Activated CD8-positive, alpha-beta memory T cell treated with anti-CD3 and anti-CD28 coated beads, Interleukin-2, amount 50 U/mL, for 1 hour (primary cell): Measurements from ENCODE around the gene ZMYND10.

Experiments
- DNase-seq: peaks from one replicate; pipeline ENCODE4 v3.0.0-alpha.2; 2020; ENCODE audit errors: extremely low read depth

Gene ZMYND10

GRCh38 chr3:50371133-50371685 lies 25.7 kb upstream of the ZMYND10 start:
- no peak for DNase-seq

DNA sequence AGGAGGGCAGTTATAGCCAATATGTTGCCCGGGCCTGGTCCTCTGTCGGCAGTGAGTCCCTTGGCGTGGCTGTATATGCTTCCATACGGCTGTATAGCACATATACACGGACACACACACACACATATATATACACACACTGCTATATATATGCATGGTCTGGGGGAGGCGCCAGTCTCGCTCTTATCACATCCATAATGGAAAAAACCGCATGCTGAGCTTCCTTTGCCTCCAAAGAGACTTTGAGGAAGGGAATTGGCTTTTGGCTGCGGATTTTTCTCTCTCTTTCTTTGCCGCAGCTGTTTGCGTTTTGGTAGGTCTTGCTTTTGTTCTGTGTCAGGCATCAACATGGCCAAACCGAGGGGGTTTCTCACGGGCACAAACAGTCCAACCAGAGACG lies 25.1 kb upstream of the ZMYND10 start:
- no peak for DNase-seq

DNA sequence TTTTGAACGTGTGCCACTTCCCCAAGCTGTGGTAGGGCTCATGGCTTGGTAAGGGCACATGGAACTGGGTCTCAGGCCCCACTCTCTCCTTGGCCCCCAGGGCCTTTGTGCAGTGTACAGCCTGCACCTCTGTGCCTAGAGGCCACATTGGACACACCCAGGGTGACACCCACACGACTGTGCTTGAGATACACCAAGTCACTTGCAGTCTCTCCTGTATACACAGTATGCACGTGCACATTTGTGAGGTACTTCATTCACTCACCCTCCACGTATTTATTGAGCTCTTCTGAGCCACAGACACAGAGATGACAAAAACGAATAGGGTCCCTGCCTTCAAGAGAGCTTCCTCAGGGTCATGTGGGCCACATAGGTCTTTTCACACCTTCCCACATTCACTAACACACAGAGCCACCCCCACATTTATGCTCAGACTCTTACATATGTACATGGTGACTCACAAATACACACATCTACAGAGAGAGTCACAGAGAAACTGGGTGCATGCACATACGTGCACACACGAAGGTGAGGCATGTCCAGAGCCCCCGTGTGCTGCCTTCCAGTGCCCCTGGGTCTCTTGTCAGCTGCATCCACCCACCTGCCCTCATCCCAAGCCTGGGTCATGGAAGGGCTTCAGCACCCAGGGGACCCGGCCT lies 23.6 kb upstream of the ZMYND10 start:
- no peak for DNase-seq

DNA sequence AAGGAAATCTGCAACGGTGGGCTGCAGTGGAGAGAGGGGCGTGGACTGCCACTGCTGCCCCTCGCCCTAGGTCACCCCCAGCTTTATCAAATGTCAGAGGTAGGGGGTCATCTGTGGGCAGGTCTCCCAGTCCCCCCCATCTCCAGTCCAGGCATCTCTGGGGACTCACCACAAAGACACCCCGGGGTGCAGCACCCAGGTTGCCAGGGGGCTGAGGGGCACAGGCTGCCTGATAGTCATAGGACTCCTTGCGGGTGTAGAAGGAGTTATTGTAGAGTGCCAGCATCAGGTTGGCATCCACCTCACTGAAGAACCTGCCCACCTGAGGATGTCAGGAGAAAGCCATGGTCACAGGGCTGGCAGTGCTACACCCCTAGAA lies 20.3 kb upstream of the ZMYND10 start:
- DNase-seq: no peak

DNA sequence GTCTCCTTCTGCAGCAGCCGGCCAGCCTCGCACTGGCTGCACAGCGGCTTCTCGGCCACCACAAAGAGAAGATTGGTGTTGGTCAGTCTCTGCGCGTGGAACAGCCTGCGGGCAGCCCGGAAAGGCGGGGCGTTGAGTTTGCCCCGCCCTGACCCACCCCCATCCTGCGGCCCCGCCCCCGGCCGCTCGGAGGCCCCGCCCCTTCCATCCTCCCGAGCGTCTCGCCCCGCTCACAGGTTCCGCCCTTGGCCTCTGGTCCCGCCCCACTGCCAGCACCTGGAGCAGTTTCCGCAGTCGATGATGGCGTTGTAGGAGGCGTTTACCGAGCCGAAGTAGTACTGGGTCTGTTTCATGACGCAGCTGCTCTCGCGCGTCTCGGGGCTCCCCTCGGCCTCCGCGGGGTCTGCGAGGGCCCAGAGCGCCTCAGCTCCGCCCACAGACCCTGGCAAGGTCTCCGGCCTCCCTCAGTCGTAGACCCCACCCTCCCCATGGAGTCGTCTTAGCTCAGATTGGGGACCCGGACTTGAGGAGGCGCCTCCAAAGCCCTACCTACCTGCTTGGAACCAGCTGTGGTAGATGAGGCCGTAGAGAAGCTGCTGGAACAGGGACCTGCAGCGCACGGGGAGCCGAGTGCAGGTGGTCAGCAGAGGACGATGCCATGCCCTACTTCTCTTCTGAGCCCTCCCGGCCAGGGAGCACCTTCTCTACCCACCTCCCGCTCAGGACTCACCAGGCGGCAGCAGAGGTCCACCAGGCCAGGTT lies 19.7 kb upstream of the ZMYND10 start:
- peak; percentile 91 for DNase-seq

DNA sequence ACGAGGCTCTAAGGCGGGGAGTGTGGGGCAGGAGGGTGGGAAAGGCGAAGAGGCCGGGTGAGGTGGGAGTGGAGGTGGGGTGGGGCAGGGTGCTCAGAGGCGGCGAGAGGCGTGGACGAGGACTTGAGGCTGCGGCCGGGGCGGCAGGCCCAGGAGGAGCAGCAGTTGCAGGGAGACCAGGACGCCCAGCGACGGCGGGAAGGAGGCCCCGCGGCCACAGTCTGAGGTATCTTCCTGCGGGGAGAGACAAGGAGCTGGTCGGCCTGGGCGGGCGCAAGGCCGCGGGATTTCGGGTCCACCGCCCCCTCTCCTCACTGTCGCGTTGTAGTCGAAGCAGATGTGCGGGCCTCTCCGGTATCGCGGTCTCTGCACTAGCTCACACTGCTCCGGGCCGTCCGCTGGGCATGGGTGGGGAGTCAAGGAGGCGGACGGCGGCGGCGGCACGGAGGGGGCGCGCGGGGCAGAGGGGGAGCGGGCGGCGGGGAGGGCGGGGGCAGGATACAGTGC lies 19.1 kb upstream of the ZMYND10 start:
- no peak for DNase-seq

GRCh38 chr3:50359760-50360110 lies 14.2 kb upstream of the ZMYND10 start:
- DNase-seq: no peak

GRCh38 chr3:50358911-50359759 lies 13.6 kb upstream of the ZMYND10 start, which contains the start of gene TMEM115:
TMEM115 (minus strand) TSS chr3:50359521; CDS start chr3:50359063, 458 bp downstream.
- DNase-seq: peak; percentile 91

- no peak for DNase-seq
Observed at GRCh38 chr3:50358355-50358910, 12.9 kb upstream of the ZMYND10 start.

- DNase-seq: no peak
Observed at GRCh38 chr3:50357481-50357880, 11.9 kb upstream of the ZMYND10 start.

DNA sequence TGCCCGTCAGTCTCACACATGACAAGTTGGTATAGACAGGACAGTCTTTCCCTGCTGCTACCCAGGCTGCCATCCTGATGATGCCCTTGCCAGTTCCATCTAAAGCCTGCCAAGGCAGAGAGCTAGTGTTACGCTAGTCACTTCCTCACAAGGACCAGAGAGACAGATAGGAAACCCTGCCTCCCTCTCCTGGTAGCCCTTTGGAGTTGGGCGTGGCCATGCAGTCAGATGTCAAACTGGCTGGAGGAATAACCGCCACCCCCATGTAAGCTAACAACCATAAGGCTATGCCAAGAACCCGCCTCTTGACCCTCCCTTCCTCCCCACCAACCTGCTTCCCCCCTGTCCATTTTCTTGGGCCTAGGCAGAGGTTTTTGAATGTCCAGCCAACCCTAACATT lies 11.0 kb upstream of the ZMYND10 start:
- no peak for DNase-seq

DNA sequence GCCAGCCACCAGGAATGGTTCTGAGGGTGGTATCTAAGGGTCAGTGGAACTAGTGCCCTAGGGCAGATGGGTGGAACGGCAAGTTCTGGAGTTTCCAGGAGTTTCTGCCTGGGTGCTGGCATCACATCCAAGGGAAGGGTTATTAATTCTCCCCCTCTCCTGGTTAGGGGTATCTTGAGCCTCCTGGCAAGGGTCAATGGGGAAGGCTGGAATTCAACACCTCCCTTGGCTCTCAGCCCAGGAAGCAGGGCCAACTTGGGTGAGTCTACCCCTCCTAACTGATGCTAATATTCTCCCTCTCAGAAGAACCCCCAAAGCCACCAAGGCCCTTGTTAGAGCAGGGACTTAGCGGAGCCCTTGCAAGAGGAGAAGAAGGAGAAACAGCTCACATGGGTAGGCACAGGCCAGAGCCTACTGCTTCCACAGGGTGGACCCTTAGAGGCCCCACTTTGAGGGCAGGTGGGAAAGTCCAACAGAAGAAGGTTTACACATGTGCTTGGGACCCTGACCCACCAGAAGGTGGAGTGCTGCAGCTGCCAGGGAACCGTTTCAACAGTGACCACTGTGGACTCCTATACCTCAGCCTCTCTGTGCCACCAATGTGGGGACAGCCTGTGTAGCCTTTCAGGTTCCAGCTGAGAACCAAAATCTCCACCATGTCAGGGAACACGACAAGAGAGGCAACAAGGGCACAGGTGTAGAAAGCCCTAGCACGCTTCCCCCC lies 10.5 kb upstream of the ZMYND10 start:
- no peak for DNase-seq

- no peak for DNase-seq
Observed at GRCh38 chr3:50354850-50355249, 9.3 kb upstream of the ZMYND10 start.

GRCh38 chr3:50354186-50354764 lies 8.7 kb upstream of the ZMYND10 start:
- no peak for DNase-seq

- no peak for DNase-seq
Observed at GRCh38 chr3:50353245-50354004, 7.9 kb upstream of the ZMYND10 start.

DNA sequence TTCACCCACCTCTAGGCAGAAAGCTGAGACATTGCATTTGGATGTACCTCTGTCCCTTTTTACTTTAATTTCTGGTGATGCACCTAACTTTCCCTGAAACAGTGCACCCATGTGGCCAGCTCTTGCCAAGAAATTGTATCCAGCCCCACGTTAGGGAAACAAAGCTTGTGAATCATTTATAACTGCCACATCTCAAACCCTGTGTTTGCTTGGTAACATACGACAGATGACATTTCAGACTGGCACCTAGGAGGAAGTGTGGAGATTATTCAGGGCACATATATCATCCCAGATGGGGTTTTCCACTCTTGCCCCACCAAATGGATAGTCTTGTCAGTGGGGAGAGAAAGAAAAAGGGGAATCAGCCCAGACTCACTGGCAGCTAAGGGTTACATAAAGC lies 7.2 kb upstream of the ZMYND10 start:
- DNase-seq: no peak

DNA sequence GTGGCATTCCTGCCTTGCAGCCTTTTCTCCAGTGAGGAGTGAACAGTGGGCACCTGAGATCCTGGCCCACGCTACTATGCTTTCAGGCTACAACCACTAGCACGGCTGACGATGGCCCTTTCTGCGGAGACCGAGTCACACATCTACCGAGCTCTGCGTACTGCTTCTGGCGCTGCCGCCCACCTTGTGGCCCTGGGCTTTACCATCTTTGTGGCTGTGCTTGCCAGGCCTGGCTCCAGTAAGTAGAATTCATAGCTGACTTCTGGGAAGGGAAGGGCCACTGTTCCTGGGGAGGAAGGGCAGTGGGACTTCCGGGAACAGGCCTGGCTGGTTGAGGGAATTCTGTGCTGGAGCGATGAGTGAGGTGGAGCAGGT lies 5.8 kb upstream of the ZMYND10 start:
- DNase-seq: no peak

DNA sequence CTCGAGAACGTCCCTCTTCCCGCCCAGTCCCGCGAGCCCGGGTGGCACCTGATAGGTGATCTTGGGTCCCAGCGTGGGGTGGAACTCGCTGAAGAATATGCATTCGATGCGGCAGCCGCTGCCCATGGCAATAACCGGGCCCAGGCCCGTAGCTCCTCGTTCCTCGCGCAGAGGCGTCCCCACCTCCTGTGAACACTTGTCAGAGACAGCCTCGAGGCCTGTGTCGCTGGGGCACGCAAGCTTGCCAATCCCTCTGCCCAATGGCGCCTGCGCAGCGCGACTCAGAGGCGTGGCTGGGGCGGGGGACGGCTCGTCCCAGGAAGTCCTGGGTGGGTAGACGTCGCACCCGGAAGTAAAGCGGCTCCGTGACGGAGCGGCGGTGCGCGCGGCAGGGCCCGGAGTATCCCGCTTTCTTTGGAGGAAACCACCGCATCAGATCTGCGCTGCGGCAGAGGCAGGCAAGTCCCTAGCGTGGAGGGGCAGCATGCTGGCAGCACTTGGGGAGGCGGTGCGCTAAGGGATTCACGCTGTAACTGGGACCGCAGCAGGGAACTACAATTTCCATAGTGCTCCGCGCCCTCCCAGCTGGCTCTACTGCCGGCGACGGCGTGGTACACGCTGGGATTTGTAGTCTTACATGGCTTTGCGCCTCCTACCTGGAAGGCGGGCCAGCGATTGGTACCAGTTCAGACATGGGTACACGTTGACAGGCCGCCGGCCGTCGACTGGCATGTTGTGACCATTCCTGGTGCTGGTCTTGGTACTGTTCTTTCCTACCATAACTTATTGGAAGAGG lies 5.2 kb upstream of the ZMYND10 start, which contains the start of the genes CYB561D2 and NPRL2:
CYB561D2 (plus strand) TSS at position 336 of the 796 bp plus-strand sequence. CDS start 572 bp downstream, outside the sequence.
NPRL2 (minus strand) TSS at position 249 of the 796 bp plus-strand sequence; CDS start at position 126, 123 bp downstream.
- DNase-seq: peak; percentile 87

DNA sequence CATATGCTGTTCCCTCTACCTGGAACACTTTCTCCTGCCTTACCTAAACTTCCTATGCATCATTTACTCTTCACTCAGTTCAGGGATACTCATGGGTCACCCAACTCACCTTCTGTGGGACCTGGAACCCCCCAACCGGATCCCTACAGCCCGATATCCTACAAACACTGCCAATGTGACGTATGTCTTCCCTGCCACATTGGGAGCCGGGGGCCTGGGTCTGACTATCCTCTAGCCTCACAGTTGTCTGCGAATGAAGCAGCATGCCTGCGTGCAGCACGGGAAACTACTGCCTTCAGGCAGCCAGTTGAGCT lies 4.6 kb upstream of the ZMYND10 start:
- DNase-seq: no peak
